Measurements from ENCODE around the gene PRXL2A. TPM values are rescaled to one million over a fixed set of nuclear protein-coding genes. Genes with fewer than 3 reads are reported as not detected.

The PRXL2A gene
- total and polyA plus RNA-seq, 2 experiments from 2014 or later = 31.8 to 51.7 TPM

- TF ChIP-seq ETS1 (IDR thresholded peaks at IDR 0.05) (no peak), ZNF114 (CRISPR knock-in tag; IDR thresholded peaks at IDR 0.05) (no peak), ZNF331 (CRISPR knock-in tag; IDR thresholded peaks at IDR 0.05; ENCODE audit: low read depth) (no peak), EZH2phosphoT487 (IDR thresholded peaks at IDR 0.05; ENCODE audit: unreplicated experiment) (no peak), REST (IDR thresholded peaks at IDR 0.05; ENCODE audit: unreplicated experiment) (no peak), JUNB (IDR thresholded peaks at IDR 0.05; ENCODE audit: unreplicated experiment) (no peak), CTCF (conservative IDR thresholded peaks at IDR 0.05; ENCODE audit: low read depth in 2 of 2) (no peak), STAT1 (IDR thresholded peaks at IDR 0.05; ENCODE audit: unreplicated experiment) (no peak), POLR2AphosphoS5 (IDR thresholded peaks at IDR 0.05; ENCODE audit: low read depth) (no peak), EZH2 (IDR thresholded peaks at IDR 0.05; ENCODE audit: low read depth, unreplicated experiment) (no peak), CREB1 (CRISPR knock-in tag; IDR thresholded peaks at IDR 0.05; ENCODE audit: low read depth) (no peak)
Measured at GRCh38 chr10:80392250-80392649, 16.1 kb upstream of the PRXL2A start (continued).

DNA sequence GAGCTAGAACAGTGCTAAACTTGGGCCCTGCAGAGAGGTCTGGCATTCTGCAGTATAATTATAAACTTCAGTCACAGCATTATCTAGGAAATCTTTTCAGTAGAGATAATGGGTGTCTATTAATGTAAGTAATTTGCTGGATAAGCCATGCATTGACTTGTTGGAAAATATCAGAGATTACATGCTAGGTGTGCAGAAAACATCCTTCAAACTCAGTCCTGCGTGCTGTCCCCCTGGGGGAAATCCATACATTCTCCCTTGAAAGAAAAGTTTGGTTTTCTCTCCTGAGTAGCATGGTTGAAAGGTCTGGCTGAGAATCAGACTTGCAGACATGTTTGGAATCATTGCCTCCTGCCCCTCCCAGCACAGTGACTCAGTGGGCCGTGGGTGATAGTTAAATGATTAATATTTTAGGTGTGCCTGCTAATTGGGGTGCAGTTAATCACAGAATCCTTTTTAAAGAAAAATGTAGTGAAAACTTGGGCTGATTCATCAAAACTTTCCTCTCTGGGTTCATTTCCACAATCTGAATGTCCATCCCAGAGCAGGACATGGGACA lies 13.9 kb upstream of the PRXL2A start:
- Histone ChIP-seq H3K9me2 (ENCODE audit: insufficient read depth) (no peaks in the 10 kb centered on the region), H3K36me3 (ENCODE audit: insufficient read depth) (no peaks in the 10 kb centered on the region), H3K79me2 (replicated peaks; ENCODE audit: insufficient read depth) (no peaks in the 10 kb centered on the region), H3F3A (replicated peaks; ENCODE audit: low read depth) (no peaks in the 10 kb centered on the region), H4K20me1 (replicated peaks; ENCODE audit: insufficient read depth) (no peaks in the 10 kb centered on the region), H3K27ac (ENCODE audit: low read depth) (no peak overlapping the region), H3K4me3 (no peak overlapping the region), H3K27me3 (ENCODE audit: insufficient read depth) (no peaks in the 10 kb centered on the region), H2AFZ (no peak overlapping the region), H3K4me2 (no peak overlapping the region), H3K4me1 (ENCODE audit: insufficient read depth) (no peaks in the 10 kb centered on the region)
- Mint-ChIP-seq H3K36me3 (ENCODE audit: low read depth) (no peaks in the 10 kb centered on the region), H3K27me3 (ENCODE audit: insufficient read depth, low read depth, poor library complexity) (peaks cover 2% of the 10 kb centered on the region), H3K4me1 (no peaks in the 10 kb centered on the region), H3K9me3 (no peaks in the 10 kb centered on the region), H3K27ac (no peak overlapping the region), H3K4me3 (no peak overlapping the region)
- DNase-seq (ENCODE audit: low spot score) (no peak), ATAC-seq (no peak)
- no peak for TF ChIP-seq ZNF462 (CRISPR knock-in tag; IDR thresholded peaks at IDR 0.05)
- TF ChIP-seq CREB1 (CRISPR knock-in tag; IDR thresholded peaks at IDR 0.05; ENCODE audit: low read depth) = no peak

Data from GM23338 (cell line).